LNCaP clone FGC (cell line): ENCODE measurements around the gene KLF1.

Experiments used
- DNase-seq: peaks from one replicate; pipeline ENCODE4 v3.0.0-alpha.2; 2011; ENCODE audit warnings: low read depth
- H3K4me3 ChIP-seq: 2 replicates; pipeline ENCODE4 v1.5.1; 2011; ENCODE audit warnings: mild to moderate bottlenecking, low read depth, low read length, control low read depth
- CTCF ChIP-seq: IDR thresholded peaks from 2 replicates; pipeline ENCODE4 v1.5.1; 2012; ENCODE audit warnings: mild to moderate bottlenecking; ENCODE audit not compliant: control insufficient read depth, insufficient read depth; ENCODE audit errors: extremely low read depth

KLF1 gene

GRCh38 chr19:12840091-12841079 lies 46.6 kb downstream of the KLF1 start:
- peak; percentile 52 for DNase-seq
- H3K4me3 ChIP-seq = no peak overlapping the region
- no peak for TF ChIP-seq CTCF

DNA sequence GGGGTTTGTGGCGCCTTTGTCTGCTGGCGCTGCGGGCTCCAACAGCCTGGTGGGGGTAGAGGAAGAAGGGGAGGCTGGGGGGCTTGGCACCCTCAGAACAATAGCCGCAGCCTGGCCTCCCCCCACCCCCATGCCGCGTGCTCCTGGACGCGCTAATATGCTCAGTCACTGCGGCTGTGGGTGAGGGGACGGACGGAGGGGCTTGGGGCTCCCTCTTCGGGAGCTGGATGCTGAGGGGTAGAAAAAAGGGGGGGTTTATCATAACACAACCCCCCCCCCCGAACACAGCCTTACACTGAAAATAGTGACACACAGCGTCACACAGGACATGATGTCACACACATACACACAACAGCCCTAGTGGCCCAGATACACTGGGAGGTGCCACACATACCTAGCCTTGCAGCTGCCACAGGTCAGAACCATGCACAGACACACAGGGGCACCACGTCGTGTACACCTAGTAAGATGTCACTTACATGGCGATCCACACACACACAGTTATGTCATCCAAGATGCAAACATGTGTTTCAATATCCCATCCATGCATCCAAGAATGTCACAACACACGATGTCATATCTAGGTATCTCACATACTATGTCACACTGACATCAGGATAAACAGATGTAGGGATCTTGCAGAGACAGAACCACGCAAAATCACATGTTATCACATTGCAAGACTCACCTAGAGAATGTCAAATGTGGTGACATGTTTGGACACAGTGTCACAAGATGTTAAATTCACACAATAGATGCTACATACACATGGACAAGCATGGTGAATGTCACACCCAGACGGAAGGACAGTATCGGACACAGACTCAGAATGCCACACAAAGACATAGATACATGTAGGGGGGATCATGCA lies 47.9 kb downstream of the KLF1 start:
- no peak for TF ChIP-seq CTCF
- no peak for DNase-seq
- H3K4me3 ChIP-seq = peak overlapping the region; percentile 65

DNA sequence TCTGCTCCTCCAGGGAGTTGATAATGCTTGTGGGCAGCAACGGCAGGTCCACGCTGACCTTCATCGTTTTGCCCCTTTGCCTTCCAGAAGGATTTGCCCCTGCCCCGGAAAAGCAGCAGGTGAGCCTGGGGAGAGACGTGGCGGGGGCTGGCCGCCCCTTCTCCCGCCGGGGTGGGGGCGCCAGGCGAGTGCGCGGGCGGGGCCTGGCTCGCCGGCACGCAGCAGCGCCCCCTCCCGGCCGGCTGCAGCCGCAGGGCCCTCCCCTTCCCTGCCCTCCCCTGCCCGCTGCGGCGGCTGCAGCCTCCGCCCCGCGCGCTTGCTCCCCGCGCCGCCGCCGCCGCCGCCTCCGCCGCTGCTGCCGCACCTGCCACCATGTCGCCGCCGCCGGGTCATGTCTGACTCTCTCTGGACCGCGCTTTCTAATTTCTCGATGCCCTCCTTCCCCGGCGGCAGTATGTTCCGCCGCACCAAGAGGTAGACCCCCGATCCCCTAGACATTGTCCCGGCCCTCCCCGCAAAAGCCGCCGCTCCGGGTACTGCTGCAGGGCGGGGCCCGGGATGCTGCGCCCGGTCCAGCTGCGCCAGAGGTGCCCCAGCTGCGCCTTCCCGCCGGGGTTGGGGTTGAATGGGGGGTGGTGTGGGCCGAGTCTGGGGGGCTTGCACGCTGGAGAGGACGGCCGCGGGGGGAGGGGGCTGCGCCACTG lies 48.7 kb downstream of the KLF1 start, which contains the start of gene MAST1:
Gene MAST1 (plus strand): TSS at position 334 of the 704 bp plus-strand sequence. CDS start 58 bp downstream, at position 392.
- H3K4me3 ChIP-seq = peak within 1 kb of the TSS; percentile 65
- TF ChIP-seq CTCF = peak; percentile 89

GRCh38 chr19:12837225-12837624 lies 49.8 kb downstream of the KLF1 start:
- H3K4me3 ChIP-seq = no peak overlapping the region
- TF ChIP-seq CTCF = no peak
- no peak for DNase-seq

More for the DNA sequence above, 48.7 kb downstream of the KLF1 start, which contains the start of gene MAST1:
- no peak for DNase-seq

- TF ChIP-seq CTCF = no peak
Measured at GRCh38 chr19:12836529-12836863, 50.5 kb downstream of the KLF1 start.

DNA sequence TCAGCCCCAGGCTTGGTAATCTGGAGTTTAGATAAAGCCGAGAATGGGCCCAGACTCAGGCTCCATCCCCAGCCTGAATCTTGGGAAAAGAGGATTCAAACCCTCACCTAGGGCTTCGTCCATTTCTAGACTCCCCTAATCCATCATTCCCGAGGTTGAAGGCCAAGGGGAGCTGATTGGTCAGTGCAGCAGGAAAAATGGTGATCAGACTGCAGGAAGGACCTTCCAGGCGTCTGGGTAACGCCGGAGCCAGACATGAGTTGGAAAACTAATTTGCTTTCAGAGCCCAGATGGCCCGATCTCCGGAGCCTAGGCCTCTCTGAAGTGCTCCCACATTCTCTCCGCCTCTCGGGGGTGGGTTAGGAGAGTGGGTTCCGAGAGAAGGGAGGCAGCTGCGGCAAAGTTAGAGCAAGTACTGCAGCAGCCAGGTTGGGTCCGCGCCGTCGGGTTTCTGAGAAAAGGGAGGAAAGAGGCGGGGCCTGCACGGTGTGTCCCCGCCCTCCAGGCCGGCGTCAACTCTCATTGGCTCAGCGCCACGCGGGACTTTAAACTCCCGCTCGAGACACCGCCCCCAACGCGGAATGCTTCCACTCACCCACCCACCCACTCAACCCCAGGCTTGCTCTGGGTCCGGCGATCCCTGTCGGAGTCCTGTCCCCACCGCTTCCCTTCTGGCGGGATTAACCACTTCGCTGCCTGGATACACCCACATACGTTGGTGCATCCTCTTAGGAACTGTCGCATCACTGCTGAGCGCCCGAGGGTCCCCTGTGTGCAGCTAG lies 51.8 kb downstream of the KLF1 start:
- no peak for DNase-seq
- H3K4me3 ChIP-seq = no peak overlapping the region
- TF ChIP-seq CTCF = no peak

More at GRCh38 chr19:12836529-12836863, 50.5 kb downstream of the KLF1 start:
- no peak overlapping the region for H3K4me3 ChIP-seq
- no peak for DNase-seq
